Stimulated activated CD4-positive, alpha-beta T cell treated with anti-CD3 and anti-CD28 coated beads, Interleukin-4, amount 100 ng/mL, for 48 hours (primary cell): ENCODE data around the gene GPR162.

ENCODE experiments used
- DNase-seq, 2 donors: peaks; one replicate each; pipeline ENCODE4 v3.0.0-alpha.2; 2020; ENCODE audit warnings: low read depth in 2 of 2

The GPR162 gene

DNA sequence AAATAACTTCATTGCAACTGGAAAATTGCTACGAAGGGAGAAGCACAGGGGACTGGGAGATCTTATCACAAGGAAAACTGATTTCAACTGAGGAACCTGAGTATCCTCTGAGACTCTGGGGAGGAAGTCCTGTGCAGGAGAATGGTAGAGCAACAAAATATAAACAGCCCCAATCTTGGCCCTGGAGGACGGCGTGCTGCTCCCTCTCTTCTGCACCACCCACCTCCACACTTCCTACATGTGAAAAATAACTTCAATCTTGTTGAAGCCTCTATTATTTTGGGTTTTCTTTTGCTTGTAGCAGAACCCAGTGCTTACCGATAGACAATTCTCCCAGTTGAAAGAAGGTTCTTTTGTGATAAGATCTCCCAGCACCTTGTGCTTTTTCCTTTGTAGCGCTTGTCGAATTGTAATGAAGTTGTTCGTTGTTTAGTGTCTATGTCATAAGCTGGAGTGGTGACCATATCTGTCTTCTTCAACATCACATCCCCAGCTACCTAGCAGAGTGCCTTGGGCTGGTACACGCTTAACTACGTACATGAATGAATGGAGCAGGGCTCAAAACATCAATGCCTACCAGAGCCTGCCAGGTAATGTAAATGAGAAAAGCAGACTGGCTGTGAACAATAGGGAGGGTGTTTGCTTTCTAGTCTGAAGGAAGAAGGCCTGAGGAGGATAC is 35.1 kb upstream of the GPR162 start:
- DNase-seq, result no peak

- DNase-seq, result no peak
Observed at GRCh38 chr12:6787309-6787708, 34.3 kb upstream of the GPR162 start.

DNA sequence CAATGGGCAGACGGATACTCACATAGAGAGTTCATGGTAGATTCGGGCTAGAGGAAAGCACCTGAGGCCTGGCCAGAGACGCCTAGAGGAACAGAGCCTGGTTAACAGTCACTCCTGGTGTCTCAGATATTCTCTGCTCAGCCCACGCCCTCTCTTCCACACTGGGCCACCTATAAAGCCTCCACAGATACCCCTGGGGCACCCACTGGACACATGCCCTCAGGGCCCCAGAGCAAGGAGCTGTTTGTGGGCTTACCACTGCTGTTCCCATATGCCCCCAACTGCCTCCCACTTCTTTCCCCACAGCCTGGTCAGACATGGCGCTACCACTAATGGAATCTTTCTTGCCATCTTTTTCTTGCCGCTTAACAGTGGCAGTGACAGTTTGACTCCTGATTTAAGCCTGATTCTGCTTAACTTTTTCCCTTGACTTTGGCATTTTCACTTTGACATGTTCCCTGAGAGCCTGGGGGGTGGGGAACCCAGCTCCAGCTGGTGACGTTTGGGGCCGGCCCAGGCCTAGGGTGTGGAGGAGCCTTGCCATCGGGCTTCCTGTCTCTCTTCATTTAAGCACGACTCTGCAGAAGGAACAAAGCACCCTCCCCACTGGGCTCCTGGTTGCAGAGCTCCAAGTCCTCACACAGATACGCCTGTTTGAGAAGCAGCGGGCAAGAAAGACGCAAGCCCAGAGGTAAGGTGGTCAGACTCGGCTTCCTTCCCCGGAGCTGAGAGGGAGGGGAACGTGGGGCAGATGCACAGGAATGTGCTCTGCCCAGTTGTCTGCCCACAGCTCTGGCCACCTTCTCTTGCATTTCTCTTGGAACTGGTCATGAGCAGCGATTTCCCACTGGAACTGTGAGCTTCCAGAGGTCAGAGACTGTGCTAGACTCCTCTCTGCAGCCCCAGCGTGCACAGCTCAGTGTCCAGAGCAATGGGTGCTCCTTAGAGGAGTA is 32.4 kb upstream of the GPR162 start, which contains the start of gene CD4:
Gene CD4 (plus strand): TSS at position 557 of the 953 bp plus-strand sequence. CDS start 10,611 bp downstream, outside the sequence.
- peak; percentile 74 to 83 for DNase-seq

- DNase-seq, result no peak
Observed at GRCh38 chr12:6790496-6791150, 31.0 kb upstream of the GPR162 start.

GRCh38 chr12:6791931-6792520 is 29.6 kb upstream of the GPR162 start:
- DNase-seq, result no peak

DNA sequence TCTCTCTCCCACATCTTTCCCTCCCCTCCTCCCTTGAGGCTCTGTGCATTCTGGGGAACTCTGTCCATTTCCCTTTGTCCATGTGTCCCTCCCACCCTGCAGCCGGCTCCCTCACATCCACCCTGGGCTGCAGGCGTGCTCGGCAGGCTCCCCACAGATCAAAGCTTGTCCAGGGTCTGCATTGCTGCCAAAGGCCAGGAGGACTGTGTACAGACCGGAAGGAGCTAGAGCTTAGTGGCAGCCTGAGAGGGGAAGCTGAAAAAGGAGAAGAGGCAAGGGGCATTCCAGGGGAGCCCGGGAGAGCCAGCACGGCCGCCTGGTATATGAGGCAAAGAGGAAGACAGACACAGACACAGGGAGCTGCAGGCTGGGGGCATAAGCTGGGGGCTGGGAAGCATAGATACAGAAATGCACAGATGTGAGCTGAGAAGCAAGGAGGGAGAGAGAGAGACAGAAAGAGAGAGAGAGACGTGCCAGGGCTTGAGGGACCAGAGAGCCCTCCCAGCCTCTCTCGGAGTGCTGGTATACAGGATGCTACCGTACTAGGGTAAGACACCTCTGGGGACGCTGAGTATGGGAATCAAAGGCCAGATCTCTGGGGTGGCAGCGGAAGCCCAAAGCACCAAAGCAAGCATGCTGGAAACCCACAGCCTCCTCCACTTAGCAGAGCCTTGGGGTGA is 29.0 kb upstream of the GPR162 start:
- DNase-seq, result no peak

DNA sequence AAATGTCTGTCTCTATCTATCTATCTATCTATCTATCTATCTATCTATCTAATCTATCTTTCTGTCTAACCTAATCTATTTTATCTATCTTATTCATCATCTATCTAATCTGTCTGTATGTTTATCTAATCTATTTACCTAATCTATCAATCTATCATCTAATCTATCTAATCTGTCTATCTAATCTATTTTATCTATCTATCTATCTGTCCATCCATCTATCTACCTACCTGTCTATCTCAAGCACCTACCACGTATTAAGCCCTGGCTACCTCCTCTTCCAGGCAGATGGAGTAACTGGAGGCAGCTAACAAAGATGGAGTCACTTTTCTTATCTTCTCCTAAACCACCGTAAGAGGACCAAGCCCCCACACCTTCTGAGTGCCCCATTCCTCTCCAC is 26.5 kb upstream of the GPR162 start:
- no peak for DNase-seq

DNA sequence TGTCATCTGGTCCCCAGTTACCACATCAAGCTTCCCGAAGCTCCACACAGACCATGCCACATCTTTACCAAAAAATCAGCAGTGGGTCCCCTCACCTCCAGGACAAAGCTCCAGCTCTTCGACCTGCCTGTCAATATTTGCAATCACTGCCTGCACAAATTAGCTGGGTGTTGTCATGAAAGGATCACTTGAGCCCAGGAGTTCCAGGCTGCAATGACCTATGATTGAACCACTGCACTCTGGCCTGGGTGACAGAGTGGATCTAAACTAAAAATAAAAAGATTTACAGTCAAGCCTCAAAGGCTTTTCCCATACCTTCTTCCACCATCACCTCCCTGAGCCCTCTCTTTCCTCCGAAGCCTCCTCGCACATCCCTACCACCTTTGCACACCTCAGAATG is 25.0 kb upstream of the GPR162 start:
- DNase-seq, result no peak

DNA sequence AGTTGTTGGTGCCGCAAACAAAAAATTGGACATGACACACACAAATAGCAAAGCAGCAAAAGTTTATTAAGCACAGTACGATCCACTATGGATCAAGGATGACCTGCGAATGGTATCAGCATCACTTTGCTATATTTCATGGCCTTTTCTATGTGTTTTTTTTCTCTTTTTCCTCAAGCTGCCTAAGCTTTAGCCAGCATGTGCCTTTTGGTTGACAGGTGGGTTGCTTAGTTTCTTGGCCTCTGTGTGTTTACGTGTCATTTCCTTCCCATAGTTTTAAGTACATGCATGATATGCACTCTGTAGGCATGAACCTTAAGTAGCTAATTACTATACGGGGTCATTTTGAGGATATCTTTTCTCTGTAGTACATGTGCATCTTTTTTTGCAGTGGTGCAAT is 22.5 kb upstream of the GPR162 start:
- DNase-seq, result no peak

DNA sequence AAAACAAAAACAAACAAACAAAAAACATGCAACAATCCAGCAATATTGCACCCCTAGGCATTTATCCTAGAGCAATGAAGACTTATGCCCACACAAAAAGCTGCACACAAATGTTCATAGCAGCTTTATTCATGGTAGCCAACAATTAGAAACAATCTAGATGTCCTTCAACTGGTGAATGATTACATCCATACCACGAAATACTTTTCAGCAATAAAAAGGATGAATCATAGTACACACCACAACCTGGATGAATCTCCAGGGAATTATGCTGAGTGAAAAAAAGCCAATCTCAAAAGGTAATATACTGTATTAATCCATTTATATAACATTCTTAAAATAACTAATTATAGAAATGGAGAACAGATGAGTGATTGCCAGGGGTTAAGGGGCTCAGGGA is 14.5 kb upstream of the GPR162 start:
- no peak for DNase-seq

- no peak for DNase-seq
Observed at GRCh38 chr12:6809056-6809455, 12.6 kb upstream of the GPR162 start.

DNA sequence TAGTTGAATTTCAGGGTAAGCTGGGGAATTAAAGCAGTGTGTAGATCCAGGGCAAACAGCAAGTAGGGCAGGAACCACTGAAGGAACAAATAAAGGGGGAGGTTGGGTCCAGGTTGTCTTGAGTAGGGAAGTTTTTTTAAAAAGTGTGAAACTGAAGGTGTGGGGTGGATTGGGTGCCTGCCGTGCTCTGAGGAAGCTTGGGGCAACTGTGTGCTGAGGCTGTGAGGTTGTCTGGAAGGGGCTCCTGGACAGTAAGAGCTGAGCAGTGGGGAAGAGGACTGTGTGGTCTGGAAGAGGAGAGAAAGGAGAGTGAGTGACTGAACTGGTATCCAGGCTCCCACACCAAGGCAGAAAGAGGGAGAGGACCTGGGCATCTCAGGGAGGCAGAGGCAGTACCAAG is 10.9 kb upstream of the GPR162 start:
- DNase-seq, result no peak

DNA sequence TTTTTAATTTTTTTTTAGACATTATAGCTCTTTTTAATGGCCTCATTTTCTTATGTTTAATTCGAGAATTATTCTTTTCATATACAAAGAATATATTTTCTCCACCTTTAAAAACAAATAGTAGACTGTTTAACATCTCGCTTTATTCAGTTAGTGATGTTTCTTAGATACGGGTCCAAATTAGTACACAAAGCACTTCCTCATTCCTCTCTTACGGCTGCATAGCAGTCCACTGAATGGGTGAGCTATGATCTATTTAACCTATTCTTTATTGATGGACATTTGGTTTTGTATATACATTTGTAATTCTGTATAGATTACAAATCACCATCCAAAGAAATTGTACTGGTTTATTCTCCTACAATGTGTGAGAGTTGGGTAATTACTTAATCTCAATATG is 8.3 kb upstream of the GPR162 start:
- DNase-seq, result no peak

DNA sequence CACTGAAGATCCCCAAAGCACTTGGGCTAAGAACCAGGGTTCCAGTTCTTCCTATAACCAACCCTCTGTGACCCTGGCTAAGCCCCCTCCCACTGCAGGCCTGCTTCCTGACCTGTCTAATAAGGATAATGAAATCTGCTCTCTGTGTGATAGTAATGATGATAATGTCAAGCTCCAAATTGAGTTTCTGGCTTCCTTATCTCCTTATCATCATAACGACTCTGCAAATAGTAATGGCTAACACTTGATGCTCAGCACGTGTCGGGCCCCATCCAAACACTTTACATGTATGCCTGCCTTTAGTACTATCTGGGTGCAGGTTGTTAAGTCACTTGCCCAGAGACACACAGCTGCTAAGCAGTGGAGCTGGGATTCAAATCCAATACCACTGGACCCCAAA is 5.0 kb upstream of the GPR162 start:
- no peak for DNase-seq

DNA sequence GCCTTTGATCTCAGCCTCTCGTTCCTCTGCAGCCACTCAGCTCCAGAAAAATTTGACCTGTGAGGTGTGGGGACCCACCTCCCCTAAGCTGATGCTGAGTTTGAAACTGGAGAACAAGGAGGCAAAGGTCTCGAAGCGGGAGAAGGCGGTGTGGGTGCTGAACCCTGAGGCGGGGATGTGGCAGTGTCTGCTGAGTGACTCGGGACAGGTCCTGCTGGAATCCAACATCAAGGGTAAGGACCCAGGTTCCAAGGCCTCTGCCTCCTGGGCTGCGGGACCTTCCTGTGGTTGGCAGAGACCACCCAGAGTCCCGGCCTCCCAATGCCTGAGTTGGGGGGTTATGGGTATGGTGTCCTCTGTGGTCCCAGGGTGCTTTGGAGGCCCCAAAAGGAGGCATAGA is 4.5 kb upstream of the GPR162 start:
- no peak for DNase-seq

DNA sequence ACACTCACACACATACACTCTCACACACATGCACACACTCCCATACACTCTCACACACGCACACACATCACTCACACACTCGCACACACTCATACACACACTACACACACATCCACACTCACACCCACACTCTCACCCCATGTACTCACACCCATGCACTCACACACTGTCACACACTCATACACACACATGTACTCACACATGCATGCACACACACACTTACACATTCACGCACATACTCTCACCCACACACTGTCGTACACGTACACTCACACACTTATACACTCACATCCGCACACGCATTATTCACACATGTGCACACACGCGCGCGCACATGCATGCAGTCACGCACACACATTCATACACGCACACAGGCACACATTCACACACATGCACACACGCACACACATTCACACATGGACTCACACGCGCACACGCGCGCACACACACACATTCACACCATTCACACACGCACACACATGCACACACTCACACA is 3.9 kb upstream of the GPR162 start:
- DNase-seq, result no peak

DNA sequence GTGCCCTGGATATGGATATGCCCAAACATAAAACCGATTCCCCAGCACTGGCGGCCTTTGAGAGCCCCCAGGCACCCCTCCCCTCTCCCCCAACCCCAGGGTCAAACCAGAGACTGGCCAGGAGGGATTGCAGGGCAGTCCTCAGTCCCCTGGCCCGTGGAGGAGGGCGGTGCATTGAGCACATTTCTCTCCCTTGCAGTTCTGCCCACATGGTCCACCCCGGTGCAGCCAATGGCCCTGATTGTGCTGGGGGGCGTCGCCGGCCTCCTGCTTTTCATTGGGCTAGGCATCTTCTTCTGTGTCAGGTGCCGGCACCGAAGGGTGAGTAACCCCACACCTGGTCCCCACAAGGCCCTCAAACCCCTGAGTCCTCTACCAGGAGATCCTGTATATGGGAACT is 3.4 kb upstream of the GPR162 start:
- DNase-seq, result no peak

- no peak for DNase-seq
Observed at GRCh38 chr12:6818645-6819044, 3.0 kb upstream of the GPR162 start.

DNA sequence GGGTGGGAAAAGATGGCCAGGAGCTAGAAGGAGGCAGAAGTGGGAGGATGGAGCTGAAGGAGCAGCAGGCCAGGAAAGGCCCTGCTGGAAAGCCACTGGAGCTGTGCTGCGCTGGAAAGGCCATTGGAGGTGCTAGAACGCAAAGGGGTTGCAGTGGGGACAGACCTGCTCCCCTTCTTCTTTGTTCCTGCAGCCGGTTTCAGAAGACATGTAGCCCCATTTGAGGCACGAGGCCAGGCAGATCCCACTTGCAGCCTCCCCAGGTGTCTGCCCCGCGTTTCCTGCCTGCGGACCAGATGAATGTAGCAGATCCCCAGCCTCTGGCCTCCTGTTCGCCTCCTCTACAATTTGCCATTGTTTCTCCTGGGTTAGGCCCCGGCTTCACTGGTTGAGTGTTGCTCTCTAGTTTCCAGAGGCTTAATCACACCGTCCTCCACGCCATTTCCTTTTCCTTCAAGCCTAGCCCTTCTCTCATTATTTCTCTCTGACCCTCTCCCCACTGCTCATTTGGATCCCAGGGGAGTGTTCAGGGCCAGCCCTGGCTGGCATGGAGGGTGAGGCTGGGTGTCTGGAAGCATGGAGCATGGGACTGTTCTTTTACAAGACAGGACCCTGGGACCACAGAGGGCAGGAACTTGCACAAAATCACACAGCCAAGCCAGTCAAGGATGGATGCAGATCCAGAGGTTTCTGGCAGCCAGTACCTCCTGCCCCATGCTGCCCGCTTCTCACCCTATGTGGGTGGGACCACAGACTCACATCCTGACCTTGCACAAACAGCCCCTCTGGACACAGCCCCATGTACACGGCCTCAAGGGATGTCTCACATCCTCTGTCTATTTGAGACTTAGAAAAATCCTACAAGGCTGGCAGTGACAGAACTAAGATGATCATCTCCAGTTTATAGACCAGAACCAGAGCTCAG is 2.3 kb upstream of the GPR162 start:
- DNase-seq, result no peak

DNA sequence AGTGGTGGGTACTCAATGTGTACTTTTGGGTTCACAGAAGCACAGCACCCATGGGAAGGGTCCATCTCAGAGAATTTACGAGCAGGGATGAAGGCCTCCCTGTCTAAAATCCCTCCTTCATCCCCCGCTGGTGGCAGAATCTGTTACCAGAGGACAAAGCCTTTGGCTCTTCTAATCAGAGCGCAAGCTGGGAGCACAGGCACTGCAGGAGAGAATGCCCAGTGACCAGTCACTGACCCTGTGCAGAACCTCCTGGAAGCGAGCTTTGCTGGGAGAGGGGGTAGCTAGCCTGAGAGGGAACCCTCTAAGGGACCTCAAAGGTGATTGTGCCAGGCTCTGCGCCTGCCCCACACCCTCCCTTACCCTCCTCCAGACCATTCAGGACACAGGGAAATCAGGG is 1.5 kb upstream of the GPR162 start:
- no peak for DNase-seq
